GM21381 (cell line): ENCODE data around the gene CSTB.
A peak's percentile ranks its signal among the peaks of the same experiment; 100 is the strongest.

Experiments used
- ATAC-seq: cut with Tn5 transposase; IDR thresholded peaks from one replicate; pipeline ENCODE4 v1.9.1; 2021; ENCODE audit warnings: mild to moderate bottlenecking, moderate library complexity; ENCODE audit not compliant: unreplicated experiment

Gene CSTB

GRCh38 chr21:43733529-43734071 lies 42.5 kb downstream of the CSTB start:
- ATAC-seq, result no peak

GRCh38 chr21:43733060-43733459 lies 43.0 kb downstream of the CSTB start:
- no peak for ATAC-seq

GRCh38 chr21:43731891-43732711 lies 44.0 kb downstream of the CSTB start:
- ATAC-seq, result no peak

GRCh38 chr21:43731476-43731875 lies 44.6 kb downstream of the CSTB start:
- ATAC-seq, result no peak

- peak; percentile 67 for ATAC-seq
Measured at GRCh38 chr21:43728467-43729390, 47.4 kb downstream of the CSTB start.

GRCh38 chr21:43728154-43728466 lies 48.0 kb downstream of the CSTB start:
- peak; percentile 2 for ATAC-seq

GRCh38 chr21:43727519-43728153 lies 48.5 kb downstream of the CSTB start:
- ATAC-seq, result no peak

- no peak for ATAC-seq
Measured at GRCh38 chr21:43726686-43727518, 49.2 kb downstream of the CSTB start.
